IMR-90 (cell line): ENCODE data around the gene KRT78. TPM values are rescaled to one million over a fixed set of nuclear protein-coding genes. Genes with fewer than 3 reads are reported as not detected.

Experiments
- ATAC-seq: fragments of 200-7000 bp; cut with Tn5 transposase; 2 replicates; pipeline ENCODE4 v1.9.1; 2020; ENCODE audit warnings: low read depth, mild to moderate bottlenecking, moderate library complexity
- BruUV-seq: library from RNA; stranded (reverse); fragments of 400-500 nt; replicated peaks from 2 replicates; lab custom pipeline; 2021; lab: Mats Ljungman, UMichigan
- CTCF ChIA-PET: fragments of 300-600 bp; formaldehyde crosslinking; extraction: SDS; loops from one replicate; lab custom pipeline; 2021; ENCODE audit warnings: antibody characterized with exemption; lab: Yijun Ruan, JAX
- POLR2A ChIA-PET: fragments of 300-600 bp; sonication (Branson Sonifier 250); formaldehyde crosslinking; loops from one replicate; lab custom pipeline; 2022; ENCODE audit warnings: antibody characterized with exemption; ENCODE audit not compliant: unreplicated experiment; lab: Charles Lee
- DNase-seq: peaks from one replicate; pipeline ENCODE4 v3.0.0; 2013
- H2AFZ ChIP-seq: replicated peaks from 2 replicates; pipeline ENCODE3; 2013; ENCODE audit warnings: low read length, mild to moderate bottlenecking; ENCODE audit not compliant: poor library complexity
- H2AK5ac ChIP-seq: 2 replicates; pipeline ENCODE4 v1.6.1; 2013; ENCODE audit warnings: low read depth, low read length, inconsistent platforms
- H2AK9ac ChIP-seq: replicated peaks from 2 replicates; pipeline ENCODE3; 2013; ENCODE audit warnings: mild to moderate bottlenecking, low read depth, low read length, moderate library complexity; ENCODE audit not compliant: poor library complexity
- H2BK120ac ChIP-seq: 2 replicates; pipeline ENCODE4 v1.6.1; 2013; ENCODE audit warnings: low read depth, low read length, inconsistent platforms
- H2BK15ac ChIP-seq: 3 replicates; pipeline ENCODE4 v1.6.1; 2013; ENCODE audit warnings: low read depth, low read length, inconsistent platforms
- H2BK20ac ChIP-seq: 2 replicates; pipeline ENCODE4 v1.6.1; 2013; ENCODE audit warnings: low read depth, mild to moderate bottlenecking, inconsistent platforms, low read length, moderate library complexity
- H2BK5ac ChIP-seq: 2 replicates; pipeline ENCODE4 v1.6.1; 2013; ENCODE audit warnings: mild to moderate bottlenecking, low read depth, low read length, inconsistent platforms; ENCODE audit not compliant: poor library complexity, severe bottlenecking
- H3K14ac ChIP-seq: replicated peaks from 2 replicates; pipeline ENCODE4 v1.6.1; 2013; ENCODE audit warnings: low read depth, low read length, inconsistent platforms
- H3K18ac ChIP-seq: 2 replicates; pipeline ENCODE4 v1.6.1; 2013; ENCODE audit warnings: low read depth, low read length, control low read depth
- H3K23ac ChIP-seq: 2 replicates; pipeline ENCODE4 v1.6.1; 2013; ENCODE audit warnings: low read depth, low read length, inconsistent platforms
- H3K27ac ChIP-seq: 2 replicates; pipeline ENCODE4 v1.5.1; 2013; ENCODE audit warnings: mild to moderate bottlenecking, control low read depth, low read length; ENCODE audit not compliant: insufficient read depth
- H3K27me3 ChIP-seq: 2 replicates; pipeline ENCODE4 v1.6.1; 2013; ENCODE audit warnings: low read length; ENCODE audit not compliant: control insufficient read depth, insufficient read depth
- H3K36me3 ChIP-seq: 2 replicates; pipeline ENCODE4 v1.6.1; 2013; ENCODE audit warnings: low read length, mixed read lengths; ENCODE audit not compliant: control insufficient read depth, insufficient read depth
- H3K4ac ChIP-seq: 2 replicates; pipeline ENCODE4 v1.6.1; 2013; ENCODE audit warnings: low read depth, low read length, inconsistent platforms
- H3K4me1 ChIP-seq: 2 replicates; pipeline ENCODE4 v1.6.1; 2013; ENCODE audit warnings: low read length, mixed read lengths; ENCODE audit not compliant: control insufficient read depth, insufficient read depth
- H3K4me2 ChIP-seq: 2 replicates; pipeline ENCODE4 v1.6.1; 2013; ENCODE audit warnings: low read depth, mild to moderate bottlenecking, control low read depth, low read length, moderate library complexity
- H3K4me3 ChIP-seq: 2 replicates; pipeline ENCODE4 v1.5.1; 2013; ENCODE audit warnings: low read depth, mild to moderate bottlenecking, control low read depth, low read length, moderate library complexity; ENCODE audit not compliant: insufficient read depth
- H3K56ac ChIP-seq: 2 replicates; pipeline ENCODE4 v1.6.1; 2013; ENCODE audit warnings: low read length, inconsistent platforms; ENCODE audit not compliant: insufficient read depth; ENCODE audit errors: extremely low read depth
- H3K79me1 ChIP-seq, 2 experiments: 2 replicates each; pipeline ENCODE4 v1.6.1; 2013; ENCODE audit warnings: low read length in 2 of 2, inconsistent platforms in 1 of 2, low read depth in 1 of 2
- H3K9ac ChIP-seq: 2 replicates; pipeline ENCODE4 v1.6.1; 2013; ENCODE audit warnings: low read depth, low read length, control low read depth
- H3K9me1 ChIP-seq: 2 replicates; pipeline ENCODE4 v1.6.1; 2013; ENCODE audit warnings: low read length, inconsistent platforms; ENCODE audit not compliant: insufficient read depth
- H3K9me3 ChIP-seq: 2 replicates; pipeline ENCODE4 v1.6.1; 2013; ENCODE audit warnings: low read length; ENCODE audit not compliant: control insufficient read depth, insufficient read depth
- H4K20me1 ChIP-seq: 2 replicates; pipeline ENCODE4 v1.6.1; 2013; ENCODE audit warnings: low read length, inconsistent platforms; ENCODE audit not compliant: insufficient read depth
- H4K5ac ChIP-seq: 2 replicates; pipeline ENCODE4 v1.6.1; 2013; ENCODE audit warnings: mild to moderate bottlenecking, low read depth, low read length, control low read depth
- H4K8ac ChIP-seq, 2 experiments: 2 replicates each; pipeline ENCODE4 v1.6.1; 2013; ENCODE audit warnings: low read depth in 2 of 2, low read length in 2 of 2, control low read depth in 1 of 2, inconsistent platforms in 1 of 2
- H4K91ac ChIP-seq: 2 replicates; pipeline ENCODE4 v1.6.1; 2013; ENCODE audit warnings: low read depth, low read length, inconsistent platforms; ENCODE audit not compliant: insufficient read depth
- BHLHE40 ChIP-seq: fragments of 150-350 bp; IDR thresholded peaks from 2 replicates; pipeline ENCODE4 v1.6.1; 2016; ENCODE audit warnings: mild to moderate bottlenecking, low read depth, low read length
- CEBPB ChIP-seq: IDR thresholded peaks from 2 replicates; pipeline ENCODE4 v1.6.1; 2012; ENCODE audit warnings: low read depth, low read length, improper control_type of control experiment
- CHD1 ChIP-seq: IDR thresholded peaks from 2 replicates; pipeline ENCODE4 v1.6.1; 2012; ENCODE audit warnings: low read depth, low read length, improper control_type of control experiment
- CTCF ChIP-seq: conservative IDR thresholded peaks from 2 replicates; pipeline ENCODE4 v1.5.1; 2012; ENCODE audit warnings: mild to moderate bottlenecking, low read depth, low read length, improper control_type of control experiment
- ELK1 ChIP-seq: fragments of 150-350 bp; IDR thresholded peaks from 2 replicates; pipeline ENCODE4 v1.6.1; 2016; ENCODE audit warnings: low read depth, mild to moderate bottlenecking, low read length, moderate library complexity, borderline replicate concordance
- FOS ChIP-seq: fragments of 150-350 bp; IDR thresholded peaks from 2 replicates; pipeline ENCODE4 v1.6.1; 2016; ENCODE audit warnings: low read depth, low read length
- MAFK ChIP-seq: IDR thresholded peaks from 2 replicates; pipeline ENCODE4 v1.6.1; 2012; ENCODE audit warnings: low read depth, low read length, improper control_type of control experiment
- MAZ ChIP-seq: IDR thresholded peaks from 2 replicates; pipeline ENCODE4 v1.6.1; 2012; ENCODE audit warnings: low read depth, mild to moderate bottlenecking, low read length, improper control_type of control experiment, moderate library complexity, borderline replicate concordance
- MXI1 ChIP-seq: IDR thresholded peaks from 2 replicates; pipeline ENCODE4 v1.6.1; 2012; ENCODE audit warnings: low read depth, mild to moderate bottlenecking, low read length, moderate library complexity, borderline replicate concordance
- NFE2L2 ChIP-seq: fragments of 150-350 bp; IDR thresholded peaks from 2 replicates; pipeline ENCODE4 v1.6.1; 2016; ENCODE audit warnings: low read depth, mild to moderate bottlenecking, low read length
- POLR2A ChIP-seq: IDR thresholded peaks from 2 replicates; pipeline ENCODE4 v1.6.1; 2012; ENCODE audit warnings: mild to moderate bottlenecking, low read depth, low read length
- RAD21 ChIP-seq: IDR thresholded peaks from 2 replicates; pipeline ENCODE4 v1.6.1; 2012; ENCODE audit warnings: low read length, improper control_type of control experiment
- RCOR1 ChIP-seq: IDR thresholded peaks from 2 replicates; pipeline ENCODE4 v1.6.1; 2012; ENCODE audit warnings: mild to moderate bottlenecking, low read length, improper control_type of control experiment; ENCODE audit not compliant: insufficient replicate concordance
- RFX5 ChIP-seq: IDR thresholded peaks from 2 replicates; pipeline ENCODE4 v1.8.0; 2012; ENCODE audit warnings: low read depth, mild to moderate bottlenecking, low read length, moderate library complexity
- SMC3 ChIP-seq: fragments of 150-350 bp; IDR thresholded peaks from 2 replicates; pipeline ENCODE4 v1.6.1; 2016; ENCODE audit warnings: low read depth, mild to moderate bottlenecking, antibody characterized with exemption, low read length, moderate library complexity
- USF2 ChIP-seq: fragments of 150-350 bp; IDR thresholded peaks from 2 replicates; pipeline ENCODE4 v1.6.1; 2017; ENCODE audit warnings: mild to moderate bottlenecking, antibody characterized with exemption, low read length, low read depth
- WGBS, 2 experiments: methylation state at CpG; one replicate each; pipeline versions ENCODE4 v1.1.5 to v1.1.7; 2013; ENCODE audit warnings: missing lambda C conversion rate in 2 of 2; ENCODE audit not compliant: insufficient read length in 1 of 2; ENCODE audit errors: extremely low coverage in 2 of 2; 5-methylcytosine and 5-hydroxymethylcytosine counted together
- dilution Hi-C: fragments of 300-500 bp; cut with HindIII; formaldehyde crosslinking; loops from one replicate; pipeline ENCODE4 v1.14.3; 2018; ENCODE audit warnings: low sequenced_read_pairs; ENCODE audit not compliant: unreplicated experiment
- in situ Hi-C: fragments of 300-500 bp; cut with MboI; formaldehyde crosslinking; loops from 3 replicates; pipeline ENCODE4 v1.14.3; 2019; ENCODE audit warnings: low sequenced_read_pairs, inconsistent platforms, mixed read lengths
- intact Hi-C: fragments of 100-400 bp; cut with micrococcal nuclease; formaldehyde crosslinking; loops from 2 replicates; pipeline ENCODE4 v1.10.0; 2022
- polyA plus RNA-seq, 3 experiments: library from polyadenylated mRNA; depleted of rRNA; stranded (reverse); fragments of >200 nt; gene quantifications; 2 replicates each; pipeline ENCODE4 v1.2.3, GENCODE V29; 2012; ENCODE audit warnings: low replicate concordance in 1 of 3
- total RNA-seq: library from RNA; depleted of rRNA; stranded (reverse); fragments of >200 nt; gene quantifications from 2 replicates; pipeline ENCODE4 v1.2.3, GENCODE V29; 2012

The KRT78 gene
- total and polyA plus RNA-seq, 2 of the 4 experiments (the other 2 are of a cell fraction) = not detected

GRCh38 chr12:52788876-52789636, 59.7 kb downstream of the KRT78 start:
- Histone ChIP-seq H2BK20ac (no peak overlapping the region), H3K27ac (no peak overlapping the region), H4K5ac (no peak overlapping the region), H3K4me3 (no peak overlapping the region), H2BK120ac (no peak overlapping the region), H2AK5ac (no peak overlapping the region), H4K20me1 (no peaks in the 10 kb centered on the region), H3K4ac (no peak overlapping the region), H3K9me1 (no peaks in the 10 kb centered on the region), H3K14ac (no peak overlapping the region), H4K91ac (no peak overlapping the region), H2BK15ac (no peak overlapping the region), H3K27me3 (peaks cover 47% of the 10 kb centered on the region), H3K4me2 (no peak overlapping the region), H3K18ac (no peak overlapping the region), H4K8ac (no peak overlapping the region), H3K9ac (no peak overlapping the region), H2BK5ac (no peak overlapping the region), H3K23ac (no peak overlapping the region), H3K36me3 (no peaks in the 10 kb centered on the region), H2AK9ac (no peak overlapping the region), H3K4me1 (no peaks in the 10 kb centered on the region), H3K79me1 (no peaks in the 10 kb centered on the region), H3K9me3 (no peaks in the 10 kb centered on the region), H2AFZ (no peak overlapping the region), H3K56ac (no peak overlapping the region)
- intact Hi-C loops (no loop called here), in situ Hi-C loops (no loop called here), dilution Hi-C loops (no loop called here)
- DNase-seq (no peak), ATAC-seq (no peak)
- BruUV-seq = no TSS peak
- ChIA-PET POLR2A (no interaction called here), CTCF (no interaction called here)
- TF ChIP-seq FOS (no peak), BHLHE40 (no peak), RCOR1 (no peak), RAD21 (no peak), CEBPB (no peak), SMC3 (no peak), MAFK (no peak), ELK1 (no peak), POLR2A (no peak), RFX5 (no peak), MXI1 (no peak), CHD1 (no peak), USF2 (no peak), MAZ (no peak), NFE2L2 (no peak), CTCF (no peak)
- WGBS, 2 experiments = 90% methylated on average over 2 of the region's 11 CpGs; no CpG with 5 or more reads in 1 of the 2 experiments
